ENCODE measurements around the gene ZMAT5. TPM values are rescaled to one million over a fixed set of nuclear protein-coding genes. Genes with fewer than 3 reads are reported as not detected.

Gene ZMAT5
- total and polyA plus RNA-seq, 2 of the 13 experiments (the other 11 are each of a cell fraction or from before 2014, with no cell fraction given), result 20.7 to 27.8 TPM

DNA sequence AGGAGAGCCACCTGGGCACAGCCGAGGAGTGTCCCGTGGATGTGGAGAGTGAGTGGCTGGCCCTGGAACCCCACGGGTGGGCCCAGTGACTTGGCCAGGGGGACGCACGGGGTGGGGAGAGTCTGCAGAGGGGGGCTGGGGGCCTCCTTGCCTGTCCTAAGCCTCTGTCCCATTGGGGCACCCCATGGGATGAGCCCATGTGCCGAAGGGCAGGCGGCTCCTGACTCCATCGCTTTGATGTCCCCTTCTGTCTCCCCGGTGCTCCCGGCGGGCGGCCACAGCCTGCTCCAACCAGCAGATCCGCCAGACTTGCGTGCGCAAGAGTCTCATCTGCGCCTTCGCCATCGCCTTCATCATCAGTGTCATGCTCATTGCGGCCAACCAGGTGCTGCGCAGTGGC, 37.6 kb downstream of the ZMAT5 start:
- no peak for FAIRE-seq
- BruUV-seq (replicated peaks), result no TSS peak
- intact Hi-C loops (cut with micrococcal nuclease; ENCODE audit: unreplicated experiment), result no loop called here

DNA sequence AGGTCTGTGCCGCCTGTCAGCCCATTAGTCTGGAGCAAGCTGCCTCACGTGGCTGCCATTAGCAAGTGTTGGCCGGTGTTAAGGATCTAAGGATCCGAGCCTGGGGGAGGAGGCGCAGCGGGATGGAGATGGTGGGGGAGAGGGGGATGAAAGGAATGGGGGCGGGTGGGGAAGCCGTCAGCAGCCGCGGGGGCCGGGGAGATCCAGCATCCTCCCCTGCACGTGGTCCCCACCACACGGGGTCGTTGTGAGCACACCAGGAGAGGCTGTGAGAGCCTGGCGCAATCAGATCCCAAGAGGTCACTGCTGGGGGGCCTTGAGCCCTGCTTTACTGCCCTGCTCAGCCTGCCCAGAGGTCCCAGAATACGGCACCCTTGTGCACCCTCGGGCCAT, 39.7 kb downstream of the ZMAT5 start:
- CTCF ChIA-PET (ENCODE audit: low intra/inter-chr PET ratio, low total read pairs), result interaction anchor here (1.1 kb wide), 1 partner anchor 278 kb away, joined by 3 read pairs; no protein-coding TSS in a partner anchor
- no peak overlapping the region for H2AFZ ChIP-seq (ENCODE audit: low read length)
- WGBS (ENCODE audit: low lambda C conversion rate), result 0% methylated on average over 1 of the region's 17 CpGs
- TF ChIP-seq TCF12 (IDR thresholded peaks at IDR 0.05) (no peak), TCF12 (CRISPR knock-in tag; IDR thresholded peaks at IDR 0.05) (no peak), ZNF766 (CRISPR knock-in tag; IDR thresholded peaks at IDR 0.05; ENCODE audit: borderline replicate concordance) (no peak), HNRNPK (IDR thresholded peaks at IDR 0.05; ENCODE audit: low read depth, low read length, poor library complexity, severe bottlenecking) (peak; percentile 66), JDP2 (CRISPR knock-in tag; IDR thresholded peaks at IDR 0.05; ENCODE audit: borderline replicate concordance) (no peak), CEBPB (IDR thresholded peaks at IDR 0.05; ENCODE audit: borderline replicate concordance, low read depth, low read length) (peak; percentile 50; the same call in 1 of the 2 replicates), FOXO1 (CRISPR knock-in tag; IDR thresholded peaks at IDR 0.05) (no peak), POLR2G (IDR thresholded peaks at IDR 0.05; ENCODE audit: low read depth, low read length) (no peak), YY1 (IDR thresholded peaks at IDR 0.05; ENCODE audit: insufficient read depth, insufficient replicate concordance, low read depth, low read length) (no peak), SMC3 (IDR thresholded peaks at IDR 0.05; ENCODE audit: low read length) (peak; percentile 27; the same call in 1 of the 2 replicates), NR3C1 (CRISPR knock-in tag; IDR thresholded peaks at IDR 0.05) (no peak), ZNF747 (CRISPR knock-in tag; IDR thresholded peaks at IDR 0.05; ENCODE audit: borderline replicate concordance) (no peak)
- TF ChIP-seq, protein P1, sequence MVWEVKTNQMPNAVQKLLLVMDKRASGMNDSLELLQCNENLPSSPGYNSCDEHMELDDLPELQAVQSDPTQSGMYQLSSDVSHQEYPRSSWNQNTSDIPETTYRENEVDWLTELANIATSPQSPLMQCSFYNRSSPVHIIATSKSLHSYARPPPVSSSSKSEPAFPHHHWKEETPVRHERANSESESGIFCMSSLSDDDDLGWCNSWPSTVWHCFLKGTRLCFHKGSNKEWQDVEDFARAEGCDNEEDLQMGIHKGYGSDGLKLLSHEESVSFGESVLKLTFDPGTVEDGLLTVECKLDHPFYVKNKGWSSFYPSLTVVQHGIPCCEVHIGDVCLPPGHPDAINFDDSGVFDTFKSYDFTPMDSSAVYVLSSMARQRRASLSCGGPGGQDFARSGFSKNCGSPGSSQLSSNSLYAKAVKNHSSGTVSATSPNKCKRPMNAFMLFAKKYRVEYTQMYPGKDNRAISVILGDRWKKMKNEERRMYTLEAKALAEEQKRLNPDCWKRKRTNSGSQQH (CRISPR knock-in tag; IDR thresholded peaks at IDR 0.05; ENCODE audit: low read depth), result no peak

More for the DNA sequence above, 37.6 kb downstream of the ZMAT5 start:
- no peak overlapping the region for H3K4me2 ChIP-seq (ENCODE audit: low read depth, low read length)
- no peak overlapping the region for H3K4me3 ChIP-seq (replicated peaks in 1 of 3; ENCODE audit: insufficient read depth in 1 of 3, low read depth in 2 of 3, low read length in 3 of 3)
- TF ChIP-seq HMG20B (CRISPR knock-in tag; conservative IDR thresholded peaks at IDR 0.05) (no peak), ZNF724P (CRISPR knock-in tag; IDR thresholded peaks at IDR 0.05; ENCODE audit: borderline replicate concordance) (no peak), CENPX (CRISPR knock-in tag; IDR thresholded peaks at IDR 0.05) (no peak), ZNF20 (CRISPR knock-in tag; IDR thresholded peaks at IDR 0.05) (no peak), ATF7-NPFF (CRISPR knock-in tag; IDR thresholded peaks at IDR 0.05; ENCODE audit: low read depth) (no peak), ZNF747 (CRISPR knock-in tag; IDR thresholded peaks at IDR 0.05; ENCODE audit: borderline replicate concordance) (no peak), ATF1 (CRISPR knock-in tag; IDR thresholded peaks at IDR 0.05) (no peak), SALL2 (CRISPR knock-in tag; IDR thresholded peaks at IDR 0.05) (no peak)
- in situ Hi-C loops (cut with HindIII; ENCODE audit: extremely low pct_ligation_motif_present, low pct_unique_long_range_greater_than_20kb), result no loop called here
- peaks cover 19% of the 10 kb centered on the region; the same call in 1 of the 2 replicates for H3K4me1 ChIP-seq (ENCODE audit: insufficient read depth, low read length)
- ChIA-PET CTCF (ENCODE audit: low intra/inter-chr PET ratio, low total read pairs) (no interaction called here), POLR2A (no interaction called here)
- WGBS (ENCODE audit: low lambda C conversion rate), result 94% methylated on average over 15 of the region's 20 CpGs
- DNase-seq (ENCODE audit: low spot score) (no peak), ATAC-seq (no peak)
- H3K27ac ChIP-seq (ENCODE audit: extremely low read length, insufficient read depth, low read length), result no peak overlapping the region
- peaks cover 1 to 3% of the 10 kb centered on the region in 2 experiments; a peak in 2 of 5 replicates for H3K36me3 ChIP-seq (replicated peaks in 1 of 2; ENCODE audit: control insufficient read depth in 1 of 2, insufficient read depth in 2 of 2, low read length in 2 of 2)
- H3K27me3 ChIP-seq (ENCODE audit: control insufficient read depth in 1 of 2, insufficient read depth in 2 of 2, low read length in 2 of 2), result peaks cover 7 to 21% of the 10 kb centered on the region in 2 experiments; a peak in 4 of 5 replicates
- no peaks in the 10 kb centered on the region for H3K9me3 ChIP-seq (ENCODE audit: low read length)
- no peak overlapping the region for H3K9ac ChIP-seq (ENCODE audit: insufficient read depth, low read depth, low read length)
- no peaks in the 10 kb centered on the region for H4K20me1 ChIP-seq (ENCODE audit: insufficient read depth, low read length)
- no peak overlapping the region for H2AFZ ChIP-seq (ENCODE audit: low read length)
- no peaks in the 10 kb centered on the region for H3K79me2 ChIP-seq (ENCODE audit: insufficient read depth, low read length)

More for the DNA sequence above, 39.7 kb downstream of the ZMAT5 start:
- in situ Hi-C loops (cut with HindIII; ENCODE audit: extremely low pct_ligation_motif_present, low pct_unique_long_range_greater_than_20kb), result no loop called here
- POLR2A ChIA-PET, result no interaction called here
- 0 out of 2 replicates have a peak, but pooled peaks cover 5% of the 10 kb centered on the region for H4K20me1 ChIP-seq (ENCODE audit: insufficient read depth, low read length)
- H3K4me2 ChIP-seq (ENCODE audit: low read depth, low read length), result peak overlapping the region; percentile 16; the same call in 1 of the 2 replicates
- DNase-seq (ENCODE audit: low spot score) (peak; percentile 33), FAIRE-seq (peak; percentile 46), ATAC-seq (peak; percentile 69)
- H3K4me3 ChIP-seq (replicated peaks in 1 of 3; ENCODE audit: insufficient read depth in 1 of 3, low read depth in 2 of 3, low read length in 3 of 3), result no peak overlapping the region; a peak in 1 of 6 replicates
- H3K36me3 ChIP-seq (replicated peaks in 1 of 2; ENCODE audit: control insufficient read depth in 1 of 2, insufficient read depth in 2 of 2, low read length in 2 of 2), result peaks cover 0 to 1% of the 10 kb centered on the region in 2 experiments; a peak in 1 of 5 replicates
- H3K9me3 ChIP-seq (ENCODE audit: low read length), result no peaks in the 10 kb centered on the region
- intact Hi-C loops (cut with micrococcal nuclease; ENCODE audit: unreplicated experiment), result loop anchor here (1.0 kb wide), 1 partner anchor 278 kb away; no protein-coding TSS in a partner anchor
- H3K4me1 ChIP-seq (ENCODE audit: insufficient read depth, low read length), result peaks cover 16% of the 10 kb centered on the region; the same call in 1 of the 2 replicates
- H3K27me3 ChIP-seq (ENCODE audit: control insufficient read depth in 1 of 2, insufficient read depth in 2 of 2, low read length in 2 of 2), result peaks cover 13 to 41% of the 10 kb centered on the region in 2 experiments; a peak in 4 of 5 replicates
- H3K79me2 ChIP-seq (ENCODE audit: insufficient read depth, low read length), result no peaks in the 10 kb centered on the region
- no TSS peak for BruUV-seq (replicated peaks)
- H3K27ac ChIP-seq (ENCODE audit: extremely low read length, insufficient read depth, low read length), result no peak overlapping the region
- H3K9ac ChIP-seq (ENCODE audit: insufficient read depth, low read depth, low read length), result no peak overlapping the region
